Prostate gland (tissue), 2 donors: ENCODE data around the gene WFIKKN1.

Experiments
- CTCF ChIP-seq, 4 experiments: fragments of 200-600 bp in 2 of 4; fragments of 450-650 bp in 2 of 4; sonication (generic) in 2 of 4; IDR thresholded peaks; 1 replicate in 3 of 4; 2 replicates in 1 of 4; pipeline ENCODE4 v1.5.1; 2016 to 2019; ENCODE audit warnings: antibody characterized with exemption in 4 of 4, mild to moderate bottlenecking in 2 of 4, moderate library complexity in 2 of 4
- POLR2A ChIP-seq: fragments of 450-650 bp; IDR thresholded peaks from one replicate; pipeline ENCODE4 v1.6.1; 2016; ENCODE audit warnings: antibody characterized with exemption, mild to moderate bottlenecking
- POLR2AphosphoS5 ChIP-seq: sonication (generic); formaldehyde crosslinking; IDR thresholded peaks from one replicate; pipeline ENCODE4 v1.6.1; 2017; ENCODE audit warnings: antibody characterized with exemption

GRCh38 chr16:603933-604332, 26.9 kb upstream of the WFIKKN1 start:
- TF ChIP-seq CTCF (IDR thresholded peaks at IDR 0.05) (no peak), POLR2AphosphoS5 (no peak), POLR2A (no peak)
